Esophagus muscularis mucosa (tissue), 4 donors: Measurements from ENCODE around the gene MYO1C. TPM values are rescaled to one million over a fixed set of nuclear protein-coding genes. Genes with fewer than 3 reads are reported as not detected.

Experiments
- DNase-seq: peaks from one replicate; pipeline ENCODE4 v3.0.0-alpha.2; 2017; ENCODE audit errors: extremely low spot score
- H3K27ac ChIP-seq, 4 donors: fragments of 200-600 bp; sonication (generic); replicated peaks in 1 of 4; 1 replicate in 3 of 4; 2 replicates in 1 of 4; pipeline ENCODE4 v1.5.1; 2016 to 2019; ENCODE audit warnings: mild to moderate bottlenecking in 1 of 4
- H3K27me3 ChIP-seq, 4 donors: fragments of 200-600 bp; sonication (generic); one replicate each; pipeline versions ENCODE4 v1.5.1 to v1.6.0; 2016 to 2019
- H3K36me3 ChIP-seq, 4 donors: fragments of 200-600 bp; sonication (generic); one replicate each; pipeline ENCODE4 v1.5.1; 2016 to 2019
- H3K4me1 ChIP-seq, 4 donors: fragments of 200-600 bp; sonication (generic); one replicate each; pipeline ENCODE4 v1.5.1; 2016 to 2019
- H3K4me3 ChIP-seq, 4 donors: fragments of 200-600 bp; sonication (generic); 1 replicate in 2 of 4; 2 replicates in 2 of 4; pipeline ENCODE4 v1.5.1; 2016 to 2019; ENCODE audit warnings: mild to moderate bottlenecking in 4 of 4, moderate library complexity in 1 of 4
- H3K9me3 ChIP-seq, 4 donors: fragments of 200-600 bp; sonication (generic); 1 replicate in 3 of 4; 2 replicates in 1 of 4; pipeline ENCODE4 v1.5.1; 2016 to 2019
- EP300 ChIP-seq: sonication (generic); formaldehyde crosslinking; IDR thresholded peaks from one replicate; pipeline ENCODE4 v1.6.1; 2017; ENCODE audit warnings: antibody characterized with exemption
- POLR2A ChIP-seq: fragments of 450-650 bp; IDR thresholded peaks from one replicate; pipeline ENCODE4 v1.6.1; 2017; ENCODE audit warnings: antibody characterized with exemption, moderate library complexity, mild to moderate bottlenecking, low read depth
- POLR2AphosphoS5 ChIP-seq, 2 donors: sonication (generic); formaldehyde crosslinking; IDR thresholded peaks; one replicate each; pipeline ENCODE4 v1.6.1; 2017; ENCODE audit warnings: antibody characterized with exemption in 2 of 2
- WGBS: methylation state at CpG from one replicate; pipeline ENCODE4 v1.1.5; 2018; 5-methylcytosine and 5-hydroxymethylcytosine counted together
- intact Hi-C: fragments of 100-400 bp; cut with DNase I; formaldehyde crosslinking; loops from one replicate; pipeline ENCODE4 v1.15.1; 2023
- total RNA-seq, 4 donors: library from RNA; depleted of rRNA; stranded (reverse); fragments of >200 nt; gene quantifications; one replicate each; pipeline versions ENCODE4 v1.1.0 to v1.2.1, GENCODE V29; 2016
- TF ChIP-seq, protein P1 (sequence below), 3 experiments: fragments of 200-600 bp in 2 of 3; fragments of 450-650 bp in 1 of 3; sonication (generic) in 2 of 3; IDR thresholded peaks; one replicate each; pipeline ENCODE4 v1.5.1; 2017 to 2019; ENCODE audit warnings: antibody characterized with exemption in 3 of 3, mild to moderate bottlenecking in 2 of 3, moderate library complexity in 1 of 3

MYO1C gene
- total RNA-seq, 4 donors from 2014 or later = 248 to 444 (median 347) TPM

DNA sequence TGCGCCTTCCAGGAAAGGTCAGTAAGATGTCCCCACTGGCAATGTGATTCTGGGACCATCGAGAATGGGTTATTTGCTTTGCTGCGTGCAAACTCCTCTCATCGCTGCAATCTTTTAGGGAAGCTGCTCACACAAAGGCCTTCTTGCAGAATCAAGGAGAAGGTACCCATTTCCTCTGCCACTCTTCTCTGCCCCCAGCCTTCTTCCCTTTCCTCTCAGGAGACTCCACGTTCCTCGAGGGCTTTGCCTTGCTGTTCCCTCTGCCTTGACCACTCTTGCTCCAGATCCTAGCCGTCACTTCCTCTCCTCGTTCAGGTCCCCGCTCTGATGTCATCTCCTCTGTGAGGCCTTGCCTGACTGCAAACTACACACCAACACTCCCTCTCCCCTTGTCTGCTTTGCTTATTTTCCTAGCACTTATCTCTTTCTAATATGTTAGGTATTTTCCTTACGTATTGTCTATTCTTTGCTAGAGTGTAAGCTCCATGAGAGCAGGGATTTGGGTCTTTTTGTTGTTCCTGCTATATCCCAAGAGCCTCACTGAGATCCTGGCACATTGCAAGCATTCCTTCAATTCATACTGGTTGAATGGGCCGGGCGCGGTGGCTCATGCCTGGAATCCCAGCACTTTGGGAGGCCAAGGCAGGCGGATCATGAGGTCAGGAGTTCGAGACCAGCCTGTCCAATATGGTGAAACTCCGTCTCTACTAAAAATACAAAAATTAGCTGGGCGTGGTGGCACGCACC lies 31.1 kb downstream of the MYO1C start:
- DNase-seq = no peak
- Histone ChIP-seq H3K27ac (peak overlapping the region; percentile 63 to 72 (median 68)), H3K4me3 (no peak overlapping the region), H3K4me1 (peaks cover 20 to 45% (median 36%) of the 10 kb centered on the region in 4 donors), H3K9me3 (no peaks in the 10 kb centered on the region), H3K36me3 (peaks cover 12 to 37% (median 32%) of the 10 kb centered on the region in 4 donors), H3K27me3 (no peaks in the 10 kb centered on the region)
- peak in 1 of 2 donors; percentile 23 for TF ChIP-seq POLR2AphosphoS5 (IDR thresholded peaks at IDR 0.05)
- TF ChIP-seq, protein P1, sequence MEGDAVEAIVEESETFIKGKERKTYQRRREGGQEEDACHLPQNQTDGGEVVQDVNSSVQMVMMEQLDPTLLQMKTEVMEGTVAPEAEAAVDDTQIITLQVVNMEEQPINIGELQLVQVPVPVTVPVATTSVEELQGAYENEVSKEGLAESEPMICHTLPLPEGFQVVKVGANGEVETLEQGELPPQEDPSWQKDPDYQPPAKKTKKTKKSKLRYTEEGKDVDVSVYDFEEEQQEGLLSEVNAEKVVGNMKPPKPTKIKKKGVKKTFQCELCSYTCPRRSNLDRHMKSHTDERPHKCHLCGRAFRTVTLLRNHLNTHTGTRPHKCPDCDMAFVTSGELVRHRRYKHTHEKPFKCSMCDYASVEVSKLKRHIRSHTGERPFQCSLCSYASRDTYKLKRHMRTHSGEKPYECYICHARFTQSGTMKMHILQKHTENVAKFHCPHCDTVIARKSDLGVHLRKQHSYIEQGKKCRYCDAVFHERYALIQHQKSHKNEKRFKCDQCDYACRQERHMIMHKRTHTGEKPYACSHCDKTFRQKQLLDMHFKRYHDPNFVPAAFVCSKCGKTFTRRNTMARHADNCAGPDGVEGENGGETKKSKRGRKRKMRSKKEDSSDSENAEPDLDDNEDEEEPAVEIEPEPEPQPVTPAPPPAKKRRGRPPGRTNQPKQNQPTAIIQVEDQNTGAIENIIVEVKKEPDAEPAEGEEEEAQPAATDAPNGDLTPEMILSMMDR (IDR thresholded peaks at IDR 0.05) = no peak
- 83% methylated on average over 18 of the region's 18 CpGs for WGBS
- intact Hi-C loops = no loop called here

DNA sequence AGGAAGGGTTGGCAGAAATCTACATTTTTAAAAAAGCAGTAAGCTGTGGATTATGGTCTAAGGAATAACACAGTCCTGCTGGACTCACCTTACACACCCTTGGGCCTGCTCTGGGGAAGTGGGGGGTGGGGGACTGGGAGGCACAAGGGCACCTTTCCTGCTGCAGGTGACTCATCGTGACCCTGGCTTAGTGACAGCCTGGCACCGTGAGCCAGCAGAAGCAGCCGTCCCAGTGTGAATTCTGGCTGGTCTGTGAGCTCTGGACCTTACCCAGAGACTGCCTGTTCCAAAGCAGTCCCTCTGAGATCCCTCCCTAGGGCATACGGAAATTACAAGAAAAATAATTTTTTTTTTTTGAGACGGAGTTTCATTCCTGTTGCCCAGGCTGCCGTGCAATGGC lies 32.3 kb downstream of the MYO1C start:
- no peak for DNase-seq
- Histone ChIP-seq H3K9me3 (no peaks in the 10 kb centered on the region), H3K4me1 (peaks cover 20 to 45% (median 38%) of the 10 kb centered on the region in 4 donors), H3K27ac (peak overlapping the region; percentile 63 to 72 (median 68)), H3K27me3 (no peaks in the 10 kb centered on the region), H3K4me3 (no peak overlapping the region), H3K36me3 (peaks cover 5 to 26% (median 20%) of the 10 kb centered on the region in 4 donors)
- TF ChIP-seq POLR2AphosphoS5 (IDR thresholded peaks at IDR 0.05) (peak; percentile 46 to 65), EP300 (no peak)
- intact Hi-C loops = no loop called here
- WGBS = 23% methylated on average over 6 of the region's 6 CpGs

- no peak for TF ChIP-seq EP300
- TF ChIP-seq POLR2A = peak; percentile 89
- peak; percentile 91 to 95 for TF ChIP-seq POLR2AphosphoS5 (IDR thresholded peaks at IDR 0.05)
- TF ChIP-seq, protein P1 (IDR thresholded peaks at IDR 0.05) = peak in 2 of 3 experiments; percentile 19 to 28
- H3K4me1 ChIP-seq = peaks cover 53 to 68% (median 63%) of the 10 kb centered on the region in 4 donors
Observed at GRCh38 chr17:1455797-1456599, 36.5 kb downstream of the MYO1C start, which contains the start of gene CRK. TSS of gene CRK (minus strand) at chr17:1456232. CDS start at chr17:1456117, 115 bp downstream.

GRCh38 chr17:1455291-1455796 lies 37.1 kb downstream of the MYO1C start:
- WGBS = 1% methylated on average over 14 of the region's 31 CpGs

More at GRCh38 chr17:1455797-1456599, 36.5 kb downstream of the MYO1C start, which contains the start of gene CRK:
- Histone ChIP-seq H3K4me3 (peak within 1 kb of the TSS; percentile 71 to 88 (median 84)), H3K27ac (peak within 1 kb of the TSS; percentile 90 to 99 (median 90)), H3K9me3 (no peaks in the 10 kb centered on the region), H3K27me3 (no peaks in the 10 kb centered on the region), H3K36me3 (peaks cover 0 to 9% (median 5%) of the 10 kb centered on the region in 4 donors)
- WGBS = under 1% methylated on average over 54 of the region's 93 CpGs
- intact Hi-C loops = no loop called here
- peak; percentile 98 for DNase-seq

More at GRCh38 chr17:1455291-1455796, 37.1 kb downstream of the MYO1C start:
- intact Hi-C loops = no loop called here
- no peaks in the 10 kb centered on the region for H3K9me3 ChIP-seq
- H3K4me1 ChIP-seq = peaks cover 47 to 61% (median 59%) of the 10 kb centered on the region in 4 donors
- H3K27me3 ChIP-seq = no peaks in the 10 kb centered on the region
- no peak for DNase-seq
- TF ChIP-seq POLR2AphosphoS5 (IDR thresholded peaks at IDR 0.05) (peak; percentile 40 to 49), EP300 (no peak)
- TF ChIP-seq, protein P1 (IDR thresholded peaks at IDR 0.05) = peak; percentile 36 to 70 (median 49)
- H3K36me3 ChIP-seq = peaks cover 0 to 9% (median 5%) of the 10 kb centered on the region in 4 donors
- H3K4me3 ChIP-seq = peak overlapping the region; percentile 71 to 88 (median 84)
- peak overlapping the region; percentile 90 to 99 (median 90) for H3K27ac ChIP-seq
